ENCODE measurements around the gene MYCN. TPM values are rescaled to one million over a fixed set of nuclear protein-coding genes. Genes with fewer than 3 reads are reported as not detected.

MYCN gene
- polyA plus RNA-seq, 1 donor (not counting 4 experiments of a cell fraction or from before 2014, with no cell fraction given) = not detected

DNA sequence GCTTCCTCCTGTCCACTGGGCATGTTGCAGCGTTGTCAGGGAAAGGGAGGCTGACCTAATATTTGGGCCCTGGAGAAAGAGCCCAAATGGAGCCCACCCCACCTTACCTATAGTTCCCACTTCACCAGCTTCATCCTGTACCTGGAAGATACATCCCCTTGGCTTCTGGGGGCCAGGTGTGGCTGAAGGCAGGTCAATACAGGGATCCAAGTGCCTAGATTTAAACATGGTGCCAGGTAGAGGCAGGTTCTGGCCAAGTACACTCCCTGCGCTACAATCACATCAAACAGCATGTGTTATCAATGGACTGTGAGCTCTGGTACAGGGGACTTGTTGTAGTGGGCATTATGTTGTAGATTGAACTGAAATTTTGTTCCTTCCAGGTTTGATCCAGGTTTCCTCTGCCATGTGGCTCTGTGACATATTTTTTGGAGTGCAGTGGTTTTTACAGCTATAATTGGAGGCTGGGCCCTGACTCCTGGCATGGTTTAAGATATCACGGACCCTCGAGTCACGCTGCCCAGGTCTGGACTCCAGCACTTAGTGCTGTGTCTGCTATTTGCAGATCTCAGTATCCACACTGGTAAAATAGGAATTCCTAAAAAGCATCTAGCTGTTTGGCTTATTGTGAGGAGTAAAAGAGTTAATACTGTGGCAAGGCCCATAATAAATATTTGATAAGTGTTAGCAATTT lies 23.8 kb downstream of the MYCN start:
- Histone ChIP-seq H2AFZ (ENCODE audit: control insufficient read depth, low read length) (no peak overlapping the region), H3K4me1 (ENCODE audit: control insufficient read depth, extremely low read depth, insufficient read depth, low read length) (no peaks in the 10 kb centered on the region), H3K27me3 (ENCODE audit: control insufficient read depth, extremely low read depth, insufficient read depth, low read length) (no peaks in the 10 kb centered on the region), H4K20me1 (ENCODE audit: control insufficient read depth, extremely low read depth, insufficient read depth, low read length) (no peaks in the 10 kb centered on the region), H3K4me2 (ENCODE audit: control insufficient read depth, extremely low read depth, insufficient read depth, low read depth, low read length) (no peak overlapping the region), H3K36me3 (ENCODE audit: control insufficient read depth in 2 of 2, extremely low read depth in 1 of 2, insufficient read depth in 2 of 2, low read length in 2 of 2) (no peaks in the 10 kb centered on the region), H3K9me3 (ENCODE audit: control insufficient read depth, low read depth, low read length) (no peaks in the 10 kb centered on the region), H3K27ac (ENCODE audit: control insufficient read depth, insufficient read depth, low read length) (no peak overlapping the region), H3K4me3 (ENCODE audit: control insufficient read depth in 2 of 3, extremely low read depth in 1 of 3, insufficient read depth in 2 of 3, low read depth in 1 of 3, low read length in 3 of 3) (no peak overlapping the region), H3K9ac (ENCODE audit: control insufficient read depth, extremely low read depth, insufficient read depth, low read length) (no peak overlapping the region), H3K9me1 (ENCODE audit: control insufficient read depth, extremely low read depth, insufficient read depth, low read length) (no peaks in the 10 kb centered on the region), H3K79me2 (ENCODE audit: control insufficient read depth, insufficient read depth, low read length) (no peaks in the 10 kb centered on the region)
- FAIRE-seq (no peak), DNase-seq (ENCODE audit: low read depth, low spot score) (no peak)
- TF ChIP-seq, protein P1, sequence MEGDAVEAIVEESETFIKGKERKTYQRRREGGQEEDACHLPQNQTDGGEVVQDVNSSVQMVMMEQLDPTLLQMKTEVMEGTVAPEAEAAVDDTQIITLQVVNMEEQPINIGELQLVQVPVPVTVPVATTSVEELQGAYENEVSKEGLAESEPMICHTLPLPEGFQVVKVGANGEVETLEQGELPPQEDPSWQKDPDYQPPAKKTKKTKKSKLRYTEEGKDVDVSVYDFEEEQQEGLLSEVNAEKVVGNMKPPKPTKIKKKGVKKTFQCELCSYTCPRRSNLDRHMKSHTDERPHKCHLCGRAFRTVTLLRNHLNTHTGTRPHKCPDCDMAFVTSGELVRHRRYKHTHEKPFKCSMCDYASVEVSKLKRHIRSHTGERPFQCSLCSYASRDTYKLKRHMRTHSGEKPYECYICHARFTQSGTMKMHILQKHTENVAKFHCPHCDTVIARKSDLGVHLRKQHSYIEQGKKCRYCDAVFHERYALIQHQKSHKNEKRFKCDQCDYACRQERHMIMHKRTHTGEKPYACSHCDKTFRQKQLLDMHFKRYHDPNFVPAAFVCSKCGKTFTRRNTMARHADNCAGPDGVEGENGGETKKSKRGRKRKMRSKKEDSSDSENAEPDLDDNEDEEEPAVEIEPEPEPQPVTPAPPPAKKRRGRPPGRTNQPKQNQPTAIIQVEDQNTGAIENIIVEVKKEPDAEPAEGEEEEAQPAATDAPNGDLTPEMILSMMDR (optimal IDR thresholded peaks at IDR 0.05 in 1 of 3, IDR thresholded peaks at IDR 0.05 in 1 of 3, conservative IDR thresholded peaks at IDR 0.05 in 1 of 3; ENCODE audit: extremely low read depth in 1 of 3, insufficient read depth in 2 of 3, low read length in 3 of 3) = no peak
- TF ChIP-seq EZH2 (IDR thresholded peaks at IDR 0.05; ENCODE audit: low read length) = no peak
- dilution Hi-C loops (cut with MboI; ENCODE audit: extremely low pct_ligation_motif_present, low sequenced_read_pairs) = no loop called here

DNA sequence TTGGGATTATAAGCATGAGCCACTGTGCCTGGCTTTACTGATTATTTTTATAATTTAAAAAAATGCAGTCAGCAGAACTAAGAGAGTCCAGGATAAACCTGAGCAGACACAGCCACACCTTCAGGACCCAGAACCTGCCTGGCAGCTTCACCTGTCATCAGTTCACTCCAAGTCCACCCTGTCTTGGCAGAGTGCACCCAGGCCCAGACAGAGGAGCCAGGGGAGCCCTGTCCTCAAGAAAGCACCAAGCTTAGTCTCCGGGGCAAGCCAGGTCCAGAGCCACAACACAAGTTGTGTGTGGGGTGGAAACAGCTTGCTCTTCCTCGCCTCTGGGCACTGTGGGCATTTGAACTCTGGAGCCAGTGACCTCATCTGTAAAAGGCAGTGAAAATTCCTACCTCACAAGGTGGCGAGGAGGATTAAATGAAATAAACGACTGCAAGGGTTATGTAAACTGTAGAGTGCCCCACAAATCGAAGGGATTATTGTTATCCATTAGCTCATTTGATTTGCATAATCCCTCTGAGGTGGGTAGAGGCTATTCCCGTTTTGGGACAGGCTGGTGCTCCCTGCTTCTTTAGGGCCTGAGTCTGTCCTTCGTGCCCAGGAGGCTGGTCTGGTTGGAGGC lies 24.7 kb downstream of the MYCN start:
- Histone ChIP-seq H4K20me1 (ENCODE audit: control insufficient read depth, extremely low read depth, insufficient read depth, low read length) (no peaks in the 10 kb centered on the region), H3K4me1 (ENCODE audit: control insufficient read depth, extremely low read depth, insufficient read depth, low read length) (no peaks in the 10 kb centered on the region), H2AFZ (ENCODE audit: control insufficient read depth, low read length) (no peak overlapping the region), H3K36me3 (ENCODE audit: control insufficient read depth in 2 of 2, extremely low read depth in 1 of 2, insufficient read depth in 2 of 2, low read length in 2 of 2) (no peaks in the 10 kb centered on the region), H3K9ac (ENCODE audit: control insufficient read depth, extremely low read depth, insufficient read depth, low read length) (no peak overlapping the region), H3K4me3 (ENCODE audit: control insufficient read depth in 2 of 3, extremely low read depth in 1 of 3, insufficient read depth in 2 of 3, low read depth in 1 of 3, low read length in 3 of 3) (no peak overlapping the region), H3K27ac (ENCODE audit: control insufficient read depth, insufficient read depth, low read length) (no peak overlapping the region), H3K27me3 (ENCODE audit: control insufficient read depth, extremely low read depth, insufficient read depth, low read length) (no peaks in the 10 kb centered on the region), H3K79me2 (ENCODE audit: control insufficient read depth, insufficient read depth, low read length) (no peaks in the 10 kb centered on the region), H3K4me2 (ENCODE audit: control insufficient read depth, extremely low read depth, insufficient read depth, low read depth, low read length) (no peak overlapping the region), H3K9me3 (ENCODE audit: control insufficient read depth, low read depth, low read length) (no peaks in the 10 kb centered on the region), H3K9me1 (ENCODE audit: control insufficient read depth, extremely low read depth, insufficient read depth, low read length) (no peaks in the 10 kb centered on the region)
- no peak for FAIRE-seq
- DNase-seq (ENCODE audit: low read depth, low spot score) = no peak
- TF ChIP-seq, protein P1 (optimal IDR thresholded peaks at IDR 0.05 in 1 of 3, IDR thresholded peaks at IDR 0.05 in 1 of 3, conservative IDR thresholded peaks at IDR 0.05 in 1 of 3; ENCODE audit: extremely low read depth in 1 of 3, insufficient read depth in 2 of 3, low read length in 3 of 3) = no peak
- no peak for TF ChIP-seq EZH2 (IDR thresholded peaks at IDR 0.05; ENCODE audit: low read length)
- dilution Hi-C loops (cut with MboI; ENCODE audit: extremely low pct_ligation_motif_present, low sequenced_read_pairs) = no loop called here

All from keratinocyte (primary cell).